Chondrocyte (in vitro differentiated cells): ENCODE results near the gene RASSF10. TPM values are rescaled to one million over a fixed set of nuclear protein-coding genes. Genes with fewer than 3 reads are reported as not detected.

ENCODE experiments used
- DNase-seq: peaks from one replicate; pipeline ENCODE4 v3.0.0; 2021; ENCODE audit warnings: mixed read lengths, low spot score
- H3K27ac Mint-ChIP-seq: one replicate; pipeline ENCODE4 v1.8.0; 2021; ENCODE audit warnings: mild to moderate bottlenecking, moderate library complexity, mixed read lengths; ENCODE audit not compliant: unreplicated experiment
- H3K27me3 Mint-ChIP-seq: 2 replicates; pipeline ENCODE4 v1.8.0; 2021; ENCODE audit warnings: low read depth, mixed read lengths
- H3K36me3 Mint-ChIP-seq: 2 replicates; pipeline ENCODE4 v1.8.0; 2021; ENCODE audit warnings: low read depth, mixed read lengths
- H3K4me1 Mint-ChIP-seq: 2 replicates; pipeline ENCODE4 v1.8.0; 2021; ENCODE audit warnings: low read depth, mild to moderate bottlenecking, mixed read lengths
- H3K4me3 Mint-ChIP-seq: one replicate; pipeline ENCODE4 v1.8.0; 2021; ENCODE audit warnings: mild to moderate bottlenecking, moderate library complexity, mixed read lengths; ENCODE audit not compliant: unreplicated experiment
- H3K9me3 Mint-ChIP-seq: 2 replicates; pipeline ENCODE4 v1.8.0; 2021; ENCODE audit warnings: low read depth, mixed read lengths
- total RNA-seq: library from RNA; stranded (reverse); gene quantifications from 3 replicates; pipeline ENCODE4 v1.2.1, GENCODE V29; 2021
- TF ChIP-seq, protein P1 (sequence below): fragments of 200-600 bp; sonication (generic); IDR thresholded peaks from 2 replicates; pipeline ENCODE4 v1.5.0; 2021; ENCODE audit warnings: antibody characterized with exemption, mild to moderate bottlenecking, moderate library complexity

The RASSF10 gene
- total RNA-seq, 1 donor from 2014 or later: not detected

- no peaks in the 10 kb centered on the region for H3K4me1 Mint-ChIP-seq
- DNase-seq: no peak
- H3K4me3 Mint-ChIP-seq: no peak overlapping the region
- no peaks in the 10 kb centered on the region for H3K9me3 Mint-ChIP-seq
- peaks cover 7% of the 10 kb centered on the region for H3K27me3 Mint-ChIP-seq
- no peaks in the 10 kb centered on the region for H3K36me3 Mint-ChIP-seq
- TF ChIP-seq, protein P1, sequence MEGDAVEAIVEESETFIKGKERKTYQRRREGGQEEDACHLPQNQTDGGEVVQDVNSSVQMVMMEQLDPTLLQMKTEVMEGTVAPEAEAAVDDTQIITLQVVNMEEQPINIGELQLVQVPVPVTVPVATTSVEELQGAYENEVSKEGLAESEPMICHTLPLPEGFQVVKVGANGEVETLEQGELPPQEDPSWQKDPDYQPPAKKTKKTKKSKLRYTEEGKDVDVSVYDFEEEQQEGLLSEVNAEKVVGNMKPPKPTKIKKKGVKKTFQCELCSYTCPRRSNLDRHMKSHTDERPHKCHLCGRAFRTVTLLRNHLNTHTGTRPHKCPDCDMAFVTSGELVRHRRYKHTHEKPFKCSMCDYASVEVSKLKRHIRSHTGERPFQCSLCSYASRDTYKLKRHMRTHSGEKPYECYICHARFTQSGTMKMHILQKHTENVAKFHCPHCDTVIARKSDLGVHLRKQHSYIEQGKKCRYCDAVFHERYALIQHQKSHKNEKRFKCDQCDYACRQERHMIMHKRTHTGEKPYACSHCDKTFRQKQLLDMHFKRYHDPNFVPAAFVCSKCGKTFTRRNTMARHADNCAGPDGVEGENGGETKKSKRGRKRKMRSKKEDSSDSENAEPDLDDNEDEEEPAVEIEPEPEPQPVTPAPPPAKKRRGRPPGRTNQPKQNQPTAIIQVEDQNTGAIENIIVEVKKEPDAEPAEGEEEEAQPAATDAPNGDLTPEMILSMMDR: no peak
- H3K27ac Mint-ChIP-seq: no peak overlapping the region
Observed at GRCh38 chr11:12973528-12974181, 35.5 kb upstream of the RASSF10 start.

DNA sequence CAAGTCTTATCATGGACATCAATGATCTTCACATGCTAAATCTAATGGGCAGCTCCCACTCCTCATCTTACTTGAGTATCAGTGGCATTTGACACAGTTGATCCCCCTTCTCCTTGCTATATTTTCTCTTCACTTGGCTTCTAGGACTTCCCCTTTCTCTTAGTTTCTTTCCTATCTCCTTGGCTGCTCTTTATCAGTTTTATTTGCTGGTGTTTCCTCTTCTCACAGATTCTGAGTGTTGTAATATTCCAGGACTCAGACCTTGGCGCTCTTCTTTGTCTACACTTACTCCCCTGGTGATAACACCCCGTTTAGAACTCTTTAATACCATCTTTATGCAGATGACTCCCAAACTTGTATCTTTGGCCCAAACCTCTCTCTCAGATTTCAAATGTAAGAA is 33.9 kb upstream of the RASSF10 start:
- no peak overlapping the region for H3K4me3 Mint-ChIP-seq
- H3K4me1 Mint-ChIP-seq: no peaks in the 10 kb centered on the region
- no peak overlapping the region for H3K27ac Mint-ChIP-seq
- peaks cover 16% of the 10 kb centered on the region for H3K27me3 Mint-ChIP-seq
- H3K9me3 Mint-ChIP-seq: no peaks in the 10 kb centered on the region
- no peaks in the 10 kb centered on the region for H3K36me3 Mint-ChIP-seq
- no peak for DNase-seq
- TF ChIP-seq, protein P1: no peak

DNA sequence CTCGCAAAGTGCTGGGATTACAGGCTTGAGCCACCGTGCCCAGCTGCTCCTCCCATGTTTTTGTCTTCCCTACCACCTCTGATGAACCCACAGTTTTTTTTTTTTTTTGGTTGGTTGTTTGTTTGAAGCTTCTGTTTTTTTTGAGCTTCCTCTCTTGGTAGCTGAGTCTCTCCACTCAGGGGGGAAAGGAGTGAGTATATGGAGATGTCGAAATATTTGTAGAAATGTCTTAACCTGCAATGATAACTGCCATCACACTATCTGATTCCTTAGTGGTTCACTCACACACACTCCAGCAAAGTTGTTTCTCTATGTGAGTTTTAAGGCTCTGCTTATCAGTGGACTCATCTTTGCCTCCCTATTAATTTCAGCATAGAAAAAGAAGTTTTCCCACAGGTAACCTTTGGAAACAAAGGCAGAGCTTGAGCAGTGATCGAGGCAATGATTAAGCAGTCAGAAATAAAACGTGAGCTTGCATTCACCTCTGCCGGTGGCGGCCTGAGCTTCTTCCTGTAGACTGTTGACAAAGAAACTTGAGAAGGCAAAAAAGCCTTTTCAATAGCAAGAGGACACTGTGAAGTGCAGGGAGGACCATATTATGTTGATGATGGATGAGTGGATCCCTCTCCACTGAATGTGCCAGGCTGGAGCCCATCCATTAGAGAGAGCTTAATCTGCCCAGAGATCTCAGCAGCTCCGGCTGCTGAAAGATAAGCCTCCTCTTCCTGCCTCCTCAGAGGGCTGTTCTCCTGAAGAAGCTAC is 29.0 kb upstream of the RASSF10 start:
- H3K4me1 Mint-ChIP-seq: peaks cover 2% of the 10 kb centered on the region
- H3K36me3 Mint-ChIP-seq: no peaks in the 10 kb centered on the region
- no peaks in the 10 kb centered on the region for H3K9me3 Mint-ChIP-seq
- DNase-seq: no peak
- H3K4me3 Mint-ChIP-seq: no peak overlapping the region
- TF ChIP-seq, protein P1: no peak
- H3K27ac Mint-ChIP-seq: no peak overlapping the region
- H3K27me3 Mint-ChIP-seq: peaks cover 29% of the 10 kb centered on the region

GRCh38 chr11:12981676-12982522 is 27.2 kb upstream of the RASSF10 start:
- peaks cover 2% of the 10 kb centered on the region for H3K4me1 Mint-ChIP-seq
- H3K4me3 Mint-ChIP-seq: no peak overlapping the region
- H3K27ac Mint-ChIP-seq: no peak overlapping the region
- DNase-seq: no peak
- TF ChIP-seq, protein P1: no peak
- no peaks in the 10 kb centered on the region for H3K36me3 Mint-ChIP-seq
- peaks cover 42% of the 10 kb centered on the region for H3K27me3 Mint-ChIP-seq
- H3K9me3 Mint-ChIP-seq: no peaks in the 10 kb centered on the region

DNA sequence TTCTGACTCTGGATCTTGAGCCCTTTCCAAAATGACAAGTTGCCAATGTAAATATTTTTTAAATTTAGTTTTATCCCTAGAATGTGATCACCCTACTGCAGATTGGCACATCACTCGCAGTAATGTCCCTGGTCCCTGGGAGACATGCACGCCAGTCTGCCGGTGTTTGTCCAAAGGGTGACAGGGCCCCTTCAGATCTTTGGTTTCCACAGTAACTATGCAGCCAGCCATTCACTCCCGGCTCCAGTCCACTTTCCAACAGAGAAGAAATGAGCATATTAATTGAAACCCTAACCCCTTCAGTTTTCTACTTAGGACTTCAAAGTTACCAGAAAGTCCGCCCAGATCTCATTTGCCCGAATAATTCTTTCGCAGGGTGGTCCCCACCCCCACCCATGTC is 25.8 kb upstream of the RASSF10 start:
- Mint-ChIP-seq H3K4me3 (no peak overlapping the region), H3K27ac (no peak overlapping the region), H3K9me3 (no peaks in the 10 kb centered on the region), H3K4me1 (peaks cover 2% of the 10 kb centered on the region), H3K36me3 (no peaks in the 10 kb centered on the region), H3K27me3 (peaks cover 41% of the 10 kb centered on the region)
- no peak for DNase-seq
- TF ChIP-seq, protein P1: no peak
